Activated naive CD4-positive, alpha-beta T cell treated with anti-CD3 and anti-CD28 coated beads for 36 hours (primary cell): Measurements from ENCODE around the gene PRXL2B. TPM values are rescaled to one million over a fixed set of nuclear protein-coding genes. Genes with fewer than 3 reads are reported as not detected.
A peak's percentile ranks its signal among the peaks of the same experiment; 100 is the strongest.

Source experiments
- CTCF ChIA-PET: fragments of 350-600 bp; sonication (Branson Sonifier 250); formaldehyde crosslinking; loops from one replicate; lab custom pipeline; 2021; ENCODE audit warnings: antibody characterized with exemption; lab: Charles Lee
- DNase-seq: peaks from one replicate; pipeline ENCODE4 v3.0.0-alpha.2; 2020
- H3K27ac Mint-ChIP-seq: one replicate; pipeline ENCODE4 v1.8.0; 2021; ENCODE audit warnings: mild to moderate bottlenecking, mixed read lengths
- H3K27me3 Mint-ChIP-seq: one replicate; pipeline ENCODE4 v1.8.0; 2021; ENCODE audit warnings: low read depth, mixed read lengths
- H3K36me3 Mint-ChIP-seq: one replicate; pipeline ENCODE4 v1.8.0; 2021; ENCODE audit warnings: low read depth, mixed read lengths
- H3K4me1 Mint-ChIP-seq: one replicate; pipeline ENCODE4 v1.8.0; 2021; ENCODE audit warnings: low read depth, mixed read lengths
- H3K4me3 Mint-ChIP-seq: one replicate; pipeline ENCODE4 v1.8.0; 2021; ENCODE audit warnings: mild to moderate bottlenecking, moderate library complexity, mixed read lengths
- H3K9me3 Mint-ChIP-seq: one replicate; pipeline ENCODE4 v1.8.0; 2021; ENCODE audit warnings: mixed read lengths
- intact Hi-C: fragments of 100-400 bp; cut with micrococcal nuclease; formaldehyde crosslinking; loops from one replicate; pipeline ENCODE4 v1.15.1; 2023
- total RNA-seq, 2 experiments: library from RNA; stranded (reverse); gene quantifications; one replicate each; pipeline ENCODE4 v1.2.3, GENCODE V29; 2021

Gene PRXL2B
- total RNA-seq, 2 experiments from 2014 or later = 21.8 to 22.1 TPM

DNA sequence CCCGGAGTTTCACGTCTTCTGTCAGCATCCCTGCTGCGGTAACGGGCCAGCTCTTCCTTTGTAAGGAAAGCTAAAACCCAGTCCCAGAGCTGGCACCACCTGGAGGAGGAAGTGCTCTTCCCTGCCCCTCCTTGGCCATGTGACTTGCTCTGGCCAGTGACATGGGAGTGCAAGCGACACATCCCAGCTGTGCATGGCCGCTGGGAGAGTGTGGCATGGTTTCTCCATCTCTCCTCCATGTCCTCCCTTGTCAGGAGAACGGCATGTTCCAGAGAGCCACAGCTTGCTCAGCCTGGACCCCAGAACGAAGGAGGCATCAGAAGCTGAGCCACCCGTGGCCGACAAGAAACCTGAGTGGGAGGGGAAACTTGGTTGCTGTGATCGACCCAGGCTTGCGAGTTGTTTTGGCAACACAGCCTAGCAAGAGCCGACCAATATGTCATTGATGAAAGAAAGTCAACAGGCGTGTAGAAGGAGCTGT lies 2.7 kb upstream of the PRXL2B start:
- CTCF ChIA-PET = interaction anchor here (0.5 to 3.8 kb wide), 5 partner anchors 23 to 389 kb away, joined by 3 to 24 read pairs (median 4); partner anchors contain the start of genes FAAP20 and TNFRSF14
- peak overlapping the region; percentile 85 for H3K27ac Mint-ChIP-seq
- no peaks in the 10 kb centered on the region for H3K9me3 Mint-ChIP-seq
- peak overlapping the region; percentile 80 for H3K4me3 Mint-ChIP-seq
- intact Hi-C loops = loop anchor here (10.0 kb wide), 1 partner anchor 289 kb away; no protein-coding TSS in a partner anchor
- H3K36me3 Mint-ChIP-seq = peaks cover 6% of the 10 kb centered on the region
- no peaks in the 10 kb centered on the region for H3K27me3 Mint-ChIP-seq
- peaks cover 65% of the 10 kb centered on the region for H3K4me1 Mint-ChIP-seq
- peak; percentile 54 for DNase-seq

DNA sequence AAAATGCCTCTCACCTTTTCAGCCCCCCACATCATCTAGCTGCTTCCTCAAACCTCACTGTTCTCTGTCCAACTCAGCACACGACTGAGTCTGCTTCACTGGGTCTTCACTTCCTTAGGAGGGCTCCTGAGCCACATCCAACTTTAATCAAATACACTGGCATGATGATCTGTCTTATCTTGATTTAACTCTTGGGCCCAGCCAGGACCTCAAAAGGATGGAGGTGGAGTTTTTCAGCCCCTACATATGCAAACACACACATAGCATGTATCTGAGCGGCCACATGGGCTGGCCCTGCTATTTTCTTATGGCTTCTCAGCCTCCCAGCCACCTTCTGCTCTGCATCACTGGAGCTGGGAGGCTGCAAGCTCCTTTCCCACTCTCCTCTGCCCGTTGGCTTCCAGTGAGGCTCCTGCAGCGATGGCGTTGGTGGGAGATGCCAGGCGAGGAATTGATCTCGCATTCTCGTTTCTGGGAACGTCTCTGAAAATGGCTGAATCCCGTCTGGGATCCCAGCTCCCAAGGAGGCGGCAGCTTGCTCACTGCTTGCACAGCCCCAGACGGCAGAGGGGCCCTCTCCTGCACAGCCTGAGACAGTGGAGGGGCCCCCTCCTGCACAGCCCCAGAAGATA lies 1.8 kb upstream of the PRXL2B start:
- DNase-seq = no peak
- Mint-ChIP-seq H3K27me3 (no peaks in the 10 kb centered on the region), H3K36me3 (peaks cover 6% of the 10 kb centered on the region), H3K4me1 (peaks cover 58% of the 10 kb centered on the region), H3K9me3 (no peaks in the 10 kb centered on the region), H3K27ac (peak overlapping the region; percentile 85), H3K4me3 (peak overlapping the region; percentile 80)
- intact Hi-C loops = loop anchor here (1.0 to 10.0 kb wide), 3 partner anchors 29 to 290 kb away; partner anchors contain the start of gene TNFRSF14
- CTCF ChIA-PET = interaction anchor here (0.6 to 3.8 kb wide), 5 partner anchors 22 to 390 kb away, joined by 3 to 24 read pairs (median 3); partner anchors contain the start of gene FAAP20

DNA sequence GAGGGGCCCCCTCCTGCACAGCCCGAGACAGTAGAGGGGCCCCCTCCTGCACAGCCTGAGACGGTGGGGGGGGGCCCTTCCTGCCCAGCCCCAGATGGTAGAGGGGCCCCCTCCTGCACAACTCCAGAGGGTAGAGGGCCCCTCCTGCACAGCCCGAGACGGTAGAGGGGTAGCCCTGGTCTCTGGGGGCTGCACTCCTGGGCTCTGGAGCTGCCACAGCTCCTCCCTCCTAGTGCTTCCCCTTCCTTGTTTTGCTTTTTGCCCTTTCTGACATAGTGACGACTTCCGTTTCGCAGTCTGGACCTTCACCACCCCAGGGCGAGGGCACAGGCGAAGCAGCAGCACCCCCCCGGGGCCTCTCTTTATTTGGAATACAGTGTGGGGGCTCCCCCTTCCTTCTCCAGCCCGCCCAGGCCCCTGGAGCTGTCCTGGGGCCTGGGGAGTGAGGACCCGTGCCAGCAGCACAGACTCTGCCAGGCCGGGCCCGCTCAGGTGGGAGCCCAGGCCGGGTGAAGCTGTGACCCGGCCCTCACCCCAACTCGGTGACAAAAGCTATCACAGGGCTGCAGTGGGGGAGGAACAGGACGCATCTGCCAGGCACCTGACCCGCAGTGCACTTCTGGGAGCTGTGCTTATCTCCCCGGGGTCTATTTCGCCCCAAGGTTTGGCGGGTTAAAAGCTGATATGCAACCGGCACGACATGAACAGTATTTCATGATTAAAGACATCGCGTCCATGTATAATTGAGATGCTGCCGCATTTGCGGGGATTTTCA lies 1.1 kb upstream of the PRXL2B start:
- Mint-ChIP-seq H3K36me3 (peaks cover 6% of the 10 kb centered on the region), H3K4me3 (peak overlapping the region; percentile 80), H3K27me3 (no peaks in the 10 kb centered on the region), H3K27ac (peak overlapping the region; percentile 85), H3K4me1 (peaks cover 53% of the 10 kb centered on the region), H3K9me3 (no peaks in the 10 kb centered on the region)
- DNase-seq = peak; percentile 88
- intact Hi-C loops = loop anchor here (1.0 to 10.0 kb wide), 8 partner anchors 7 to 391 kb away; partner anchors contain the start of genes FAAP20, PANK4, PEX10 and TNFRSF14
- CTCF ChIA-PET = interaction anchor here (0.6 to 3.8 kb wide), 8 partner anchors 9 to 577 kb away, joined by 3 to 24 read pairs (median 4); partner anchors contain the start of gene TNFRSF14

DNA sequence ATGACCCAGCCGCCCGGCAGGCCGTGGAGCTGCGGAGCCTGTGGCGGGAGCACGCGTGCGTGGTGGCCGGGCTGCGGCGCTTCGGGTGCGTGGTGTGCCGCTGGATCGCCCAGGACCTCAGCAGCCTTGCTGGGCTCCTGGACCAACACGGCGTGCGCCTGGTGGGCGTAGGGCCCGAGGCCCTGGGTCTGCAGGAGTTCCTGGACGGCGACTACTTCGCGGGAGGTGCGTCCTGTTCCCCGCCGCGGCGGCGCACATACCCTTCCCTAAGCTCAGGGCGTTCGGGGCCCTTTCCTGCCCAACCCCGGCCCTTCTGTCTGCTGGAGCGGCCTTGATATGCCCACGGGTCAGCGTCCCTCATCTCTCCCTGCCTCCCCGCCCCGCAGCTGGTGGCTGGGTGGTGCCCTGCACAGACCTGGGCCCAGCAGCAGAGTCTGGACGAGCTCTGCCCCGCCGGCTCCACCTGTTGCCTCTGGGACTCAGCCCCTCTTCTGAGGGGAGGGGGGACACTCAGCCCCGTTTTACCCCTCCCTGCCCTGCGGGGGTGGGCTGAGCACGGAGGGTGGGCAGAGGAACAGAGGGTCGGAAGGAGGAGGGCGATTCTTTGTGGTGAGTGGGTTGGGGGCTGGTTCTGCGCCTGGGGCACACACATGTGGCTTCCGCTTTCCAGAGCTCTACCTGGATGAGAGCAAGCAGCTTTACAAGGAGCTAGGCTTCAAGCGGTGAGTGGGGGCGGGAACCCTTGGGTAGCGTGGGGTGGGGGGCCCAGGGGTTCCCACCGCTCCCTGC lies 688 bp downstream of the PRXL2B start:
- H3K27me3 Mint-ChIP-seq = no peaks in the 10 kb centered on the region
- peak overlapping the region; percentile 80 for H3K4me3 Mint-ChIP-seq
- CTCF ChIA-PET = interaction anchor here (1.0 kb wide), 1 partner anchor 392 kb away, joined by 3 read pairs; the partner anchor contains the start of gene FAAP20
- no peaks in the 10 kb centered on the region for H3K9me3 Mint-ChIP-seq
- H3K4me1 Mint-ChIP-seq = peaks cover 41% of the 10 kb centered on the region
- no peak overlapping the region for H3K27ac Mint-ChIP-seq
- intact Hi-C loops = loop anchor here (2.0 to 10.0 kb wide), 2 partner anchors 292 to 392 kb away; partner anchors contain the start of gene FAAP20
- DNase-seq = peak; percentile 47
- peaks cover 3% of the 10 kb centered on the region for H3K36me3 Mint-ChIP-seq

DNA sequence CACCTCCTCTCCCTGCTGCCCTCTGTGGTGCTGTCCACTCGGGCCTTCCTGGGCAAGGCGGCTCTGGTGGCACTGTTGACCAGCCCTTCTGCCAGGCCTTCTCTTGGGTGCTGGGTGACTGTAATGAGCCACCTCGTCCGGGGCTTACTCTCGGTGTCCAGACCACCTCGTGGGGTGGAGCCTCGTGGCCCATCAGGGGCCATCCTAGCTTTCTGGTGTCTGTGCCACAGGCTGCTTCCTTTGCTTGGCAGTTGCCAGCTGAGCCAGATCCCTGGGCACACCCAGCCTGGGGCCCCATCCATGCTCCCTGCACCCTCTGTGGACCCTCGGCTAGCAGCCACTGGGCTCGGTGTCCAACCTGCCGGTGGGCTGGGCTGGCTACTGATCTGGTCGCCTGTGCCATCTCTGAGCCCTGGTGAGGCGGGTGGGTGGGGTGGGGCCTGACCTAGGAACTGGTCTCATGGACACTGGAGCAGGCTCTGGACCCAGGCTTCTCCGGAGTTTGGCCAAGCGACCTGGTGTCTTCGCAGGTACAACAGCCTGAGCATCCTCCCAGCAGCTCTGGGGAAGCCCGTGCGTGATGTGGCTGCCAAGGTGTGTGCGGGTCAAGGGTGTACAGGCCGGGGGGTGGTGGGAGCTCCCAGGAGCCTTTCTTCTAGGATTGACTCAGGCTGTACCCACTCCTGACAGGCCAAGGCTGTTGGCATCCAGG lies 1.4 kb downstream of the PRXL2B start:
- no peak overlapping the region for H3K27ac Mint-ChIP-seq
- intact Hi-C loops = loop anchor here (2.0 to 10.0 kb wide), 2 partner anchors 293 to 393 kb away; partner anchors contain the start of gene FAAP20
- peaks cover 37% of the 10 kb centered on the region for H3K4me1 Mint-ChIP-seq
- DNase-seq = no peak
- H3K4me3 Mint-ChIP-seq = peak overlapping the region; percentile 80
- peaks cover 3% of the 10 kb centered on the region for H3K36me3 Mint-ChIP-seq
- CTCF ChIA-PET = no interaction called here
- H3K9me3 Mint-ChIP-seq = no peaks in the 10 kb centered on the region
- H3K27me3 Mint-ChIP-seq = no peaks in the 10 kb centered on the region

DNA sequence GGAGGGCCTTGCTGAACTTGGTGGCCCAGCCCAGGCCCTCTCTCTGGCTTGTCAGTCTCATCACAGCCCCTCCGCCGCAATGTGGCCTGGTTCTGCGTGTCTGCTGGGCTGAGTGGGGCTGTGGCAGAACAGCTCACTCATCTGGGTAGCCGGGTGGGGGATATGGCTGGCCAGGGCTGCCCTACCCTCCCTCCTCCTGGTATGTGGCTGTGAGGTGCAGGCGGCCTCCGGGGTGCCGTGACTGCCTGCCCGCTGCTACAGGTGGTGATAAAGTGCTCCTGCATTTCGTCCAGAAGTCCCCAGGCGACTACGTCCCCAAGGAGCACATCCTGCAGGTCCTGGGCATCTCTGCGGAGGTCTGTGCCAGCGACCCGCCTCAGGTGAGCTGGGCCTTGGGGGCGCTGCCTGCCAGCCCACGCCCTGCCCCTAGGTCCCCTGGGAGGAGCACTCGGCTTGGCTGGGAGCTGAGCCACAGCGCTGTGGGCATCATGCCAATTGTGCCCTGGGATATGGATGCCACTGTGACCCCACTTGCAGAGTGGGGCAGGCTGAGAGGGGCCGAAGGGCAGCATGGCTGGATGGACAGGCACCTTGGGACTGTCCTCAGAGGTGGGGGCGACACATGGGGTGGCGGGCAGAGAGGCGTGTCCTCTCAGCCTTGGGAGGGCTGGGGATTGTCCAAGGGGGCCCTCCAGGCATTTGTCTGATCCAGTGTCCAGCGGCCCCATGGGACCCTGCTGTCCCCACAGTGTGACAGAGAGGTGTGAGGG lies 2.3 kb downstream of the PRXL2B start:
- CTCF ChIA-PET = no interaction called here
- Mint-ChIP-seq H3K4me1 (peaks cover 29% of the 10 kb centered on the region), H3K27me3 (no peaks in the 10 kb centered on the region), H3K9me3 (no peaks in the 10 kb centered on the region), H3K4me3 (no peak overlapping the region), H3K36me3 (peaks cover 3% of the 10 kb centered on the region), H3K27ac (no peak overlapping the region)
- intact Hi-C loops = loop anchor here (10.0 kb wide), 1 partner anchor 294 kb away; no protein-coding TSS in a partner anchor
- no peak for DNase-seq

DNA sequence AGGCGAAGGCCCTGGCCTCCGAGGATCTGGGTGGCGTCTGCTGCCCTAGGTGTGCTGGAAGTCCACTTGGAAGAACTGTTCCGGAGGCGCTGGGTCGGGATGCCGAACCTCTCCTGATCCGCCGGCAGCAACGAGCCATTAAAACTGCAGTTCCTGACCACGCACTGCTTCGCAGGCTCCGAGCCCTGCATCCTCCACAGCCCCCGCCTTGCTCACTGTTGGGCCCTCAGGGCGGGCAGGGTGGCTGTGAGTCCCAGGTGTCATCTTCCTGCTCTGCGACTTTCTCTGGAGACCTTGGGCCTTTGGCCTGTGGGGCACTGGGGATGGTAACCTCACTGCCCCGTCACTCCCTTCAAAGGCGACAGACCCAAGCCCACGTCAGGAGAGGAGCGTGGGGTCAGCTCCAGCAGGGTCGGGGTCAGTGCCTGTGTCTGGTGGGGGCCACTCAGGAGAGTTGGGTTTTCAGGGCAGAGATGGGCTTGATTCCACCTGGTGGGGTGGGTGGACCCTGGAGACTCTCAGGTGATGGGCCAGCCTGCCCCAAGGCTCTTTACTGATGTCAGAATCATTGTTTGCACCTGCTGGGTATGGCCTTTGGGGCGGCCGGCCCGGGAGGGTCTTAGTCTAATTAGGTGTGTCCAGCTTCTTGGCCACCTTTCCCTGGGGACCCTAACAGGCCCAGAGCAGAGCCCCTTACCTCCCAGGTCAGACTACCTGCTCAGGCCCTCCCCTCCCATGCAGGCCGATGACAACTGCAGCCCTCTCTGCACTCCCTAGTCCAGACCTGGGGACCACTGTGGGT lies 3.1 kb downstream of the PRXL2B start:
- no peaks in the 10 kb centered on the region for H3K9me3 Mint-ChIP-seq
- H3K27ac Mint-ChIP-seq = no peak overlapping the region
- H3K36me3 Mint-ChIP-seq = peaks cover 1% of the 10 kb centered on the region
- H3K4me3 Mint-ChIP-seq = no peak overlapping the region
- H3K4me1 Mint-ChIP-seq = peaks cover 21% of the 10 kb centered on the region
- no peaks in the 10 kb centered on the region for H3K27me3 Mint-ChIP-seq
- DNase-seq = no peak
- intact Hi-C loops = loop anchor here (10.0 kb wide), 1 partner anchor 295 kb away; no protein-coding TSS in a partner anchor
- CTCF ChIA-PET = no interaction called here

DNA sequence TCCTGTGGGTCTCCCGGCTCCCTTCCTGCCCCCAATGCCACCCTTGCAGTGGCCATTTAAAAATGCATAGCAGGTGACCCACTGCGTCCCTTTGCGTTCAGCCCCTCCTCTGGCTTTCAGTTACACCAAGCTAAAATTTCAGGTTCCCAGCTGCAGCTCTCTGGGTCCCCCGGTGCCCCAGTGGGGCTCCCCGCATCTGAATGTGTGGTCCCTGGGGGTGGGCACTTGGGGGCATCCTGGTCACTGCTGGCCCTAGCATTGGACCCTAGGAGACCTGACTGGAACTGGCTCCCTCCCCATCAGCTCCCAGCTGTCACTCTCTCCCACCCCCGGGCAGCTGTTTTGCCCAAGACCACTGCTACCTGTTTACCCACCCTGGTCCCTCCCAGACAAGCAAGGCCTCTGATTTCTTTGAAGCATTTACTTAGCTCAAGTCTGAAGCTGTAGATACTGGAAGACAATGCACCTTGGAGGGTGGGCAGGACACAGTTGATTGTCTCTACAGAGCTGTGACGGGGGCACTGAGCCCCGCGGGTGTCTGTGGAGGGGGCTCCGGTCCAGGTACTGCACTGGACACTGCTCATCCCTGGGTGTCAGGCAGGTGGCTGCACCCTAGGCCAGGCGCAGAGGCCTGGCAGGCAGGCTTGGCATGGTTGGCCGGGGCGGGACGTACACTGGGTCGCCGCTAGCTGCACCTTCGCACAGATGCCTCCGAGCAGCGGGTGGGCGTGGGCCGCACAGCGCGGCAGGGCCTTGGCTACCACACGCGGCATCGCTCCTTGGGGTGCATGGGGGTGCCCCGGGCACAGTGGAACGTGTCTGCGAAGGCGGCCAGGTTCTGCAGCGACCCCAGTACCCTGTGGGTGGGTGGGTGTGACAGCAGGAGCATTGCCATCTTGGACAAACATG lies 3.9 kb downstream of the PRXL2B start:
- Mint-ChIP-seq H3K27me3 (no peaks in the 10 kb centered on the region), H3K4me3 (no peak overlapping the region), H3K36me3 (peaks cover 1% of the 10 kb centered on the region), H3K9me3 (no peaks in the 10 kb centered on the region), H3K27ac (no peak overlapping the region), H3K4me1 (peaks cover 16% of the 10 kb centered on the region)
- intact Hi-C loops = no loop called here
- CTCF ChIA-PET = no interaction called here
- DNase-seq = no peak

DNA sequence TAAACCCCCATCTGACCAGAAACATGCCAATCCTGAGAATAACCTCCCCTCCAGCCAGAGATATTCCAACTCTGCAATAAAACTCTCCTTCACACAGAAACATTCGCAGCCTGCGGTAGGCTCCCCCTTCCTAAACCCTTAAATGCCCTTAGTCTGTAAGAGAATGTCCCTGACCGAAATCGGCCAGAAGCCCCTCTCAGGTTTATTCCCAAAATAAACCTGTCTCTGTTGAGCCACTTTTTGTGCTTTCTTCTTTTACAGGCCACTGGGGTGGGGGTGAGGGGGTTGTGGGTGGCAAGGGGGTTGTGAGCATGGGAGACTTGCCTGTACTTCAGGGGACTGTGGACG lies 4.6 kb downstream of the PRXL2B start:
- Mint-ChIP-seq H3K9me3 (no peaks in the 10 kb centered on the region), H3K4me3 (no peak overlapping the region), H3K36me3 (peaks cover 1% of the 10 kb centered on the region), H3K27me3 (no peaks in the 10 kb centered on the region), H3K27ac (no peak overlapping the region), H3K4me1 (peaks cover 16% of the 10 kb centered on the region)
- DNase-seq = no peak
- CTCF ChIA-PET = no interaction called here
- intact Hi-C loops = no loop called here
